Skeletal muscle cell (primary cell): ENCODE data around the gene TSR1.

Experiments
- DNase-seq: peaks from one replicate; pipeline ENCODE4 v3.0.0-alpha.2; 2010; ENCODE audit warnings: low read depth
- H3K4me3 ChIP-seq: 2 replicates; pipeline ENCODE4 v1.5.1; 2011; ENCODE audit warnings: low read depth, mild to moderate bottlenecking, control low read depth, low read length, moderate library complexity

TSR1 gene

GRCh38 chr17:2297023-2297422 lies 39.2 kb downstream of the TSR1 start:
- no peak for DNase-seq

GRCh38 chr17:2295575-2295974 lies 40.7 kb downstream of the TSR1 start:
- no peak overlapping the region for H3K4me3 ChIP-seq
- DNase-seq = no peak

More at GRCh38 chr17:2297023-2297422, 39.2 kb downstream of the TSR1 start:
- H3K4me3 ChIP-seq = no peak overlapping the region

GRCh38 chr17:2292100-2292499 lies 44.2 kb downstream of the TSR1 start:
- no peak for DNase-seq
- H3K4me3 ChIP-seq = no peak overlapping the region

- DNase-seq = no peak
- no peak overlapping the region for H3K4me3 ChIP-seq
Measured at GRCh38 chr17:2289878-2290478, 46.3 kb downstream of the TSR1 start.

- no peak for DNase-seq
- no peak overlapping the region for H3K4me3 ChIP-seq
Measured at GRCh38 chr17:2283302-2283701, 53.0 kb downstream of the TSR1 start.

- no peak overlapping the region for H3K4me3 ChIP-seq
- peak; percentile 91 for DNase-seq
Measured at GRCh38 chr17:2282297-2282873, 53.9 kb downstream of the TSR1 start.

GRCh38 chr17:2279707-2280106 lies 56.5 kb downstream of the TSR1 start:
- DNase-seq = no peak
- H3K4me3 ChIP-seq = no peak overlapping the region

- H3K4me3 ChIP-seq = no peak overlapping the region
- no peak for DNase-seq
Measured at GRCh38 chr17:2277429-2278170, 58.7 kb downstream of the TSR1 start.

GRCh38 chr17:2275722-2276121 lies 60.5 kb downstream of the TSR1 start:
- no peak for DNase-seq
- H3K4me3 ChIP-seq = no peak overlapping the region

GRCh38 chr17:2274414-2274813 lies 61.8 kb downstream of the TSR1 start:
- no peak overlapping the region for H3K4me3 ChIP-seq
- DNase-seq = no peak
